H1 (cell line): ENCODE data around the gene MRC2. TPM values are rescaled to one million over a fixed set of nuclear protein-coding genes. Genes with fewer than 3 reads are reported as not detected.

Experiments
- CTCF ChIA-PET: fragments of 300-600 bp; sonication (Branson Sonifier 250); formaldehyde crosslinking; loops from one replicate; lab custom pipeline; 2021; ENCODE audit not compliant: partially characterized antibody; lab: Charles Lee
- POLR2A ChIA-PET: fragments of 300-600 bp; sonication (Branson Sonifier 250); formaldehyde crosslinking; loops from one replicate; lab custom pipeline; 2021; ENCODE audit warnings: inconsistent platforms; ENCODE audit not compliant: partially characterized antibody; lab: Charles Lee
- DNase-seq, 2 experiments: peaks; one replicate each; pipeline versions ENCODE4 v3.0.0 to v3.0.0-alpha.2; 2010 to 2022; ENCODE audit warnings: low spot score in 2 of 2, low read depth in 1 of 2, mixed read lengths in 1 of 2
- FAIRE-seq: peaks from 2 replicates; lab custom pipeline; 2011; peaks lifted over from hg19 to GRCh38; lab: Jason Lieb, UNC
- H2AFZ ChIP-seq: 2 replicates; pipeline ENCODE4 v1.8.1; 2012; ENCODE audit warnings: low read length, inconsistent platforms
- H2AK5ac ChIP-seq: 2 replicates; pipeline ENCODE4 v1.6.1; 2013; ENCODE audit warnings: low read depth, low read length
- H2BK120ac ChIP-seq: replicated peaks from 2 replicates; pipeline ENCODE3; 2013; ENCODE audit warnings: low read depth, low read length, inconsistent platforms
- H2BK12ac ChIP-seq: 2 replicates; pipeline ENCODE4 v1.6.1; 2013; ENCODE audit warnings: low read depth, low read length
- H2BK15ac ChIP-seq: 2 replicates; pipeline ENCODE4 v1.6.1; 2013; ENCODE audit warnings: low read length
- H2BK20ac ChIP-seq: 2 replicates; pipeline ENCODE4 v1.6.1; 2013; ENCODE audit warnings: low read length
- H2BK5ac ChIP-seq: 2 replicates; pipeline ENCODE4 v1.6.1; 2013; ENCODE audit warnings: low read depth, low read length
- H3K14ac ChIP-seq: 2 replicates; pipeline ENCODE4 v1.6.1; 2013; ENCODE audit warnings: inconsistent platforms; ENCODE audit not compliant: insufficient read length
- H3K18ac ChIP-seq: 2 replicates; pipeline ENCODE4 v1.6.1; 2013; ENCODE audit warnings: low read length; ENCODE audit errors: extremely low read depth
- H3K23ac ChIP-seq: 2 replicates; pipeline ENCODE4 v1.6.1; 2013; ENCODE audit warnings: inconsistent platforms; ENCODE audit not compliant: insufficient read length
- H3K23me2 ChIP-seq: 2 replicates; pipeline ENCODE4 v1.6.1; 2013; ENCODE audit warnings: low read depth, low read length
- H3K27ac ChIP-seq: 2 replicates; pipeline ENCODE4 v1.6.1; 2011; ENCODE audit warnings: low read depth, low read length, inconsistent platforms
- H3K27me3 ChIP-seq, 4 experiments: replicated peaks in 1 of 4; 1 replicate in 1 of 4; 2 replicates in 3 of 4; pipeline versions ENCODE4 v1.6.1 to v1.8.1; 2011 to 2013; ENCODE audit warnings: low read length in 3 of 4, mild to moderate bottlenecking in 3 of 4, inconsistent platforms in 2 of 4, mixed read lengths in 2 of 4, moderate library complexity in 1 of 4; ENCODE audit not compliant: control insufficient read depth in 3 of 4, insufficient read depth in 3 of 4; ENCODE audit errors: extremely low read depth in 1 of 4
- H3K36me3 ChIP-seq, 4 experiments: 2 replicates each; pipeline versions ENCODE4 v1.6.1 to v1.8.1; 2011 to 2013; ENCODE audit warnings: mild to moderate bottlenecking in 4 of 4, low read length in 3 of 4, moderate library complexity in 2 of 4, control low read depth in 1 of 4, inconsistent platforms in 1 of 4; ENCODE audit not compliant: insufficient read depth in 4 of 4, control insufficient read depth in 2 of 4
- H3K4ac ChIP-seq: replicated peaks from 2 replicates; pipeline ENCODE3; 2013; ENCODE audit warnings: low read length, low read depth, mixed read lengths, inconsistent platforms; ENCODE audit not compliant: insufficient read length
- H3K4me1 ChIP-seq, 4 experiments: replicated peaks in 1 of 4; 1 replicate in 1 of 4; 2 replicates in 3 of 4; pipeline versions ENCODE4 v1.6.1 to v1.8.1; 2011 to 2013; ENCODE audit warnings: low read length in 3 of 4, inconsistent platforms in 2 of 4, mixed read lengths in 1 of 4; ENCODE audit not compliant: insufficient read depth in 4 of 4, control insufficient read depth in 3 of 4
- H3K4me2 ChIP-seq, 2 experiments: 2 replicates each; pipeline versions ENCODE4 v1.6.1 to v1.8.1; 2011 to 2013; ENCODE audit warnings: low read depth in 2 of 2, low read length in 2 of 2, control low read depth in 1 of 2, inconsistent platforms in 1 of 2, mild to moderate bottlenecking in 1 of 2; ENCODE audit not compliant: insufficient read depth in 1 of 2
- H3K4me3 ChIP-seq, 4 experiments: fragments of 200-600, 300-600 bp in 1 of 4; sonication (generic), shearing (Covaris generic), sonication (Bioruptor Twin) in 1 of 4; 2 replicates each; pipeline versions ENCODE4 v1.5.1 to v1.8.1; 2011 to 2016; ENCODE audit warnings: low read length in 4 of 4, low read depth in 3 of 4, control low read depth in 2 of 4, inconsistent platforms in 2 of 4, mild to moderate bottlenecking in 2 of 4, mixed read lengths in 1 of 4, moderate library complexity in 1 of 4; ENCODE audit not compliant: insufficient read depth in 2 of 4; ENCODE audit errors: extremely low read depth in 1 of 4
- H3K56ac ChIP-seq: replicated peaks from 2 replicates; pipeline ENCODE3; 2013; ENCODE audit warnings: low read depth, mild to moderate bottlenecking, mixed read lengths, low read length, inconsistent platforms; ENCODE audit not compliant: insufficient read length
- H3K79me1 ChIP-seq: 2 replicates; pipeline ENCODE4 v1.6.1; 2013; ENCODE audit warnings: low read depth, low read length, control low read depth
- H3K79me2 ChIP-seq, 2 experiments: 2 replicates each; pipeline versions ENCODE4 v1.6.1 to v1.8.1; 2012 to 2013; ENCODE audit warnings: low read length in 2 of 2, mild to moderate bottlenecking in 2 of 2, inconsistent platforms in 1 of 2; ENCODE audit not compliant: insufficient read depth in 2 of 2, control insufficient read depth in 1 of 2
- H3K9ac ChIP-seq, 4 experiments: replicated peaks in 1 of 4; 1 replicate in 1 of 4; 2 replicates in 3 of 4; pipeline versions ENCODE4 v1.6.1 to v1.8.1; 2011 to 2013; ENCODE audit warnings: low read depth in 3 of 4, low read length in 3 of 4, control low read depth in 2 of 4, mild to moderate bottlenecking in 2 of 4, moderate library complexity in 2 of 4, inconsistent platforms in 1 of 4; ENCODE audit errors: extremely low read depth in 1 of 4
- H3K9me3 ChIP-seq, 2 experiments: 2 replicates each; pipeline versions ENCODE4 v1.6.1 to v1.8.1; 2012 to 2013; ENCODE audit warnings: mild to moderate bottlenecking in 2 of 2, moderate library complexity in 2 of 2, control low read depth in 1 of 2, inconsistent platforms in 1 of 2, low read depth in 1 of 2, low read length in 1 of 2, mixed read lengths in 1 of 2; ENCODE audit not compliant: insufficient read depth in 2 of 2
- H4K20me1 ChIP-seq, 2 experiments: replicated peaks in 1 of 2; 2 replicates each; pipeline versions ENCODE3 to v1.8.1; 2011 to 2013; ENCODE audit warnings: inconsistent platforms in 2 of 2, low read length in 2 of 2, mild to moderate bottlenecking in 1 of 2; ENCODE audit not compliant: insufficient read depth in 2 of 2, control insufficient read depth in 1 of 2
- H4K5ac ChIP-seq: 2 replicates; pipeline ENCODE4 v1.6.1; 2013; ENCODE audit warnings: low read length, low read depth, mixed read lengths, inconsistent platforms; ENCODE audit not compliant: insufficient read length
- H4K8ac ChIP-seq: 2 replicates; pipeline ENCODE4 v1.8.0; 2013; ENCODE audit warnings: mild to moderate bottlenecking, moderate library complexity, low read length, inconsistent platforms; ENCODE audit not compliant: insufficient read depth; ENCODE audit errors: extremely low read depth
- H4K91ac ChIP-seq: replicated peaks from 2 replicates; pipeline ENCODE3; 2013; ENCODE audit warnings: low read length, mixed read lengths, inconsistent platforms; ENCODE audit not compliant: insufficient read length
- ASH2L ChIP-seq: fragments of 200-600, 300-600 bp; sonication (generic); IDR thresholded peaks from one replicate; pipeline ENCODE4 v1.7.1; 2017; ENCODE audit warnings: low read length
- CBX8 ChIP-seq: fragments of 300-800, 300-1000 bp; sonication (generic); IDR thresholded peaks from 2 replicates; pipeline ENCODE4 v1.7.1; 2016; ENCODE audit warnings: low read depth, low read length, borderline replicate concordance
- CTBP2 ChIP-seq: IDR thresholded peaks from 2 replicates; pipeline ENCODE4 v1.7.0; 2011; ENCODE audit warnings: borderline replicate concordance, mild to moderate bottlenecking, moderate library complexity, mixed read lengths, low read length; ENCODE audit not compliant: insufficient read depth, insufficient read length
- HDAC2 ChIP-seq, 2 experiments: fragments of 300-600 bp in 1 of 2; sonication (generic) in 1 of 2; IDR thresholded peaks; 2 replicates each; pipeline ENCODE4 v1.6.1; 2011 to 2012; ENCODE audit warnings: low read depth in 2 of 2, low read length in 2 of 2, mild to moderate bottlenecking in 2 of 2, moderate library complexity in 2 of 2, borderline replicate concordance in 1 of 2, inconsistent platforms in 1 of 2
- JUN ChIP-seq: IDR thresholded peaks from 2 replicates; pipeline ENCODE4 v1.6.1; 2011; ENCODE audit warnings: low read depth, mild to moderate bottlenecking, improper control_type of control experiment, low read length
- JUND ChIP-seq: IDR thresholded peaks from 2 replicates; pipeline ENCODE4 v1.6.1; 2011; ENCODE audit warnings: mild to moderate bottlenecking, improper control_type of control experiment, low read length
- RXRA ChIP-seq: IDR thresholded peaks from 2 replicates; pipeline ENCODE4 v1.6.1; 2011; ENCODE audit warnings: low read depth, mild to moderate bottlenecking, low read length, moderate library complexity; ENCODE audit not compliant: insufficient read depth
- SP1 ChIP-seq: IDR thresholded peaks from 2 replicates; pipeline ENCODE4 v1.6.1; 2011; ENCODE audit warnings: low read depth, low read length
- SP4 ChIP-seq: IDR thresholded peaks from 2 replicates; pipeline ENCODE4 v1.6.1; 2012; ENCODE audit warnings: low read length, inconsistent platforms
- YY1 ChIP-seq: IDR thresholded peaks from 2 replicates; pipeline ENCODE4 v1.6.1; 2011; ENCODE audit warnings: low read depth, mild to moderate bottlenecking, low read length
- WGBS, 2 experiments: shearing (Covaris generic) in 1 of 2; methylation state at CpG; one replicate each; pipeline versions ENCODE4 v1.1.6 to v1.1.7; 2013 to 2015; ENCODE audit warnings: low lambda C conversion rate in 2 of 2, mixed read lengths in 2 of 2, inconsistent platforms in 1 of 2, low coverage in 1 of 2, missing lambda C conversion rate in 1 of 2; ENCODE audit not compliant: insufficient replicate concordance in 2 of 2, insufficient coverage in 1 of 2, insufficient read length in 1 of 2; ENCODE audit errors: extremely low coverage in 1 of 2, missing lambda C conversion rate in 1 of 2; 5-methylcytosine and 5-hydroxymethylcytosine counted together
- polyA plus RNA-seq, 7 experiments: library from polyadenylated mRNA; depleted of rRNA in 3 of 7; stranded (reverse) in 5 of 7; unstranded in 2 of 7; fragments of >200 nt in 5 of 7; fragments of 200-250 nt in 2 of 7; gene quantifications; 1 replicate in 5 of 7; 2 replicates in 1 of 7; 4 replicates in 1 of 7; pipeline versions ENCODE4 v1.2.1 to v1.2.3, GENCODE V29; 2011 to 2013; ENCODE audit warnings: missing spikeins in 2 of 7, mixed read lengths in 2 of 7
- total RNA-seq: library from RNA; stranded (reverse); fragmentation: NEBNext Ultra II Directional; extraction: Animal tissue kit (Norgen Biotek cat#: 25700); gene quantifications from 2 replicates; pipeline ENCODE4 v1.2.1, GENCODE V29; 2021

MRC2 gene
- total and polyA plus RNA-seq, 2 of the 8 experiments (the other 6 are each of a cell fraction or from before 2014, with no cell fraction given), result 7.0 to 24.2 TPM

DNA sequence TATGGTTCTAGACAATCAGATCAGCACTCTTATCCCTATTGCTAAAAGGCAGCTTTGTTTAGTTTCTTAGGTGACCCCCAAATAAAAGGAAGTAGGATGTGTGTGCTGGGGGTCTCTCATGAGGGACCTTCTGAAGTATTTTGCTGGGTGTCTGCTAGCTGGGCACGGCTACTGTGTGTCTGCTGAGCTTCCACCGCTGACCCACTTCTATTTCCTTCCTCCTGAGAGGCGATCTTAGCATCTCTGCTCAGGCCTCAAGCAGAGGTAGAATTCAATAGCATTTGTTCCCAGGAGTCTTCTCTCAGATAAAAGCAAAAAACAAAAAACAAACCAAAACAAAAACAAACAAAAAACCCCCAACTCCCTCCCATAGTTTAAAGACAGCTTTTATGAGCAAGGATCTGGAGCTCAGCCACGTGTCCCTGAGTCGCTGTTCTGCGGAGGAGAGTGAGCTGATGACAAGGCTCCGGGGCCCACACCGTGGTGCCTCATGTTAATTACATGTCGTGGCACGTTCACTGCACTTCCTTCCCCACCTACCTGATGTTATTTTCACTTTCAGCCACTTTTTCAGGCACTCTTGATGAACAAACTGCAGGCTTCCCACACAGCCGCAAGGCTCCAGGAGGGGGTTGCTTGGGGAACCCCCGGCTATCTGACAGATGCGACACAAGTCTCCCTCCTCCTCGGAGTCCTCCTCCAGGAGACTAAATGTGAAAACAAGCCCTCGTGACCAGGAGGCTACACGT is 97.1 kb downstream of the MRC2 start:
- no peak overlapping the region for H3K56ac ChIP-seq
- peaks cover 0 to 4% of the 10 kb centered on the region in 2 experiments; a peak in 1 of 4 replicates for H3K9me3 ChIP-seq
- 0 out of 2 replicates have a peak overlapping the region, but pooled peaks have one; percentile 34 for H2BK20ac ChIP-seq
- no peak overlapping the region for H4K91ac ChIP-seq
- no peak overlapping the region for H4K5ac ChIP-seq
- TF ChIP-seq SP4 (no peak), SP1 (no peak), HDAC2 (IDR thresholded peaks at IDR 0.05; ENCODE audit: borderline replicate concordance in 1 of 2, low read depth in 2 of 2, low read length in 2 of 2) (no peak), RXRA (no peak), JUND (no peak), JUN (no peak), CTBP2 (no peak), ASH2L (no peak), YY1 (no peak), CBX8 (no peak)
- peaks cover 0 to 9% (median 2%) of the 10 kb centered on the region in 4 experiments; a peak in 3 of 7 replicates for H3K4me1 ChIP-seq
- 82% methylated on average over 16 of the region's 16 CpGs; no CpG with 5 or more reads in 1 of the 2 experiments for WGBS, 2 experiments
- H2AFZ ChIP-seq, result 0 out of 2 replicates have a peak overlapping the region, but pooled peaks have one; percentile 16
- no peak overlapping the region for H3K4me3 ChIP-seq
- H2BK15ac ChIP-seq, result no peak overlapping the region; the same call in 1 of the 2 replicates
- H3K79me2 ChIP-seq, result no peaks in the 10 kb centered on the region
- H3K4me2 ChIP-seq, result no peak overlapping the region
- no peak overlapping the region for H2BK12ac ChIP-seq
- H3K18ac ChIP-seq, result no peak overlapping the region; the same call in 1 of the 2 replicates
- no peak overlapping the region for H3K4ac ChIP-seq
- H3K23ac ChIP-seq, result no peak overlapping the region
- no peak overlapping the region for H3K14ac ChIP-seq
- H3K23me2 ChIP-seq, result 0 out of 2 replicates have a peak, but pooled peaks cover 4% of the 10 kb centered on the region
- DNase-seq, result no peak
- no peaks in the 10 kb centered on the region for H3K79me1 ChIP-seq
- H3K27ac ChIP-seq, result no peak overlapping the region
- no peaks in the 10 kb centered on the region for H4K20me1 ChIP-seq
- no peaks in the 10 kb centered on the region for H3K36me3 ChIP-seq
- no peak overlapping the region for H2BK120ac ChIP-seq
- no peak for FAIRE-seq
- no peak overlapping the region for H4K8ac ChIP-seq
- H2BK5ac ChIP-seq, result no peak overlapping the region
- POLR2A ChIA-PET, result interaction anchor here (1.6 kb wide), 1 partner anchor 8 kb away, joined by 5 read pairs; no protein-coding TSS in a partner anchor
- CTCF ChIA-PET, result interaction anchor here (0.7 to 6.1 kb wide), 7 partner anchors 10 to 172 kb away, joined by 3 to 43 read pairs (median 3); no protein-coding TSS in a partner anchor
- no peak overlapping the region for H3K9ac ChIP-seq
- H2AK5ac ChIP-seq, result no peak overlapping the region
- no peaks in the 10 kb centered on the region for H3K27me3 ChIP-seq
